Effector memory CD8-positive, alpha-beta T cell (primary cell): ENCODE results near the gene MMAA.

Experiments
- ATAC-seq: fragments of 150-1000 bp; cut with Tn5 transposase; replicated peaks from 2 replicates; pipeline ENCODE4 v1.10.0; 2021; ENCODE audit warnings: mild to moderate bottlenecking, moderate library complexity
- DNase-seq, 3 experiments: peaks; one replicate each; pipeline ENCODE4 v3.0.0; 2021
- H3K27ac Mint-ChIP-seq, 2 donors: one replicate each; pipeline ENCODE4 v1.8.0; 2022; ENCODE audit warnings: mild to moderate bottlenecking in 2 of 2, mixed read lengths in 2 of 2, moderate library complexity in 2 of 2
- H3K27me3 Mint-ChIP-seq, 2 donors: one replicate each; pipeline ENCODE4 v1.8.0; 2022; ENCODE audit warnings: mixed read lengths in 2 of 2
- H3K36me3 Mint-ChIP-seq: one replicate; pipeline ENCODE4 v1.8.0; 2022; ENCODE audit warnings: mild to moderate bottlenecking, moderate library complexity, mixed read lengths; ENCODE audit not compliant: insufficient read depth
- H3K4me1 Mint-ChIP-seq, 2 donors: one replicate each; pipeline ENCODE4 v1.8.0; 2022; ENCODE audit warnings: low read depth in 2 of 2, mixed read lengths in 2 of 2
- H3K4me3 Mint-ChIP-seq, 2 donors: one replicate each; pipeline ENCODE4 v1.8.0; 2022; ENCODE audit warnings: mild to moderate bottlenecking in 2 of 2, mixed read lengths in 2 of 2, moderate library complexity in 2 of 2
- H3K9me3 Mint-ChIP-seq, 2 donors: one replicate each; pipeline ENCODE4 v1.8.0; 2022; ENCODE audit warnings: mixed read lengths in 2 of 2

The MMAA gene

GRCh38 chr4:145698507-145698906, 79.3 kb downstream of the MMAA start:
- Mint-ChIP-seq H3K36me3 (no peaks in the 10 kb centered on the region), H3K4me1 (no peaks in the 10 kb centered on the region), H3K27me3 (peaks cover 21 to 36% of the 10 kb centered on the region in 2 donors), H3K4me3 (no peak overlapping the region), H3K27ac (no peak overlapping the region), H3K9me3 (no peaks in the 10 kb centered on the region)
- DNase-seq (no peak), ATAC-seq (no peak)

DNA sequence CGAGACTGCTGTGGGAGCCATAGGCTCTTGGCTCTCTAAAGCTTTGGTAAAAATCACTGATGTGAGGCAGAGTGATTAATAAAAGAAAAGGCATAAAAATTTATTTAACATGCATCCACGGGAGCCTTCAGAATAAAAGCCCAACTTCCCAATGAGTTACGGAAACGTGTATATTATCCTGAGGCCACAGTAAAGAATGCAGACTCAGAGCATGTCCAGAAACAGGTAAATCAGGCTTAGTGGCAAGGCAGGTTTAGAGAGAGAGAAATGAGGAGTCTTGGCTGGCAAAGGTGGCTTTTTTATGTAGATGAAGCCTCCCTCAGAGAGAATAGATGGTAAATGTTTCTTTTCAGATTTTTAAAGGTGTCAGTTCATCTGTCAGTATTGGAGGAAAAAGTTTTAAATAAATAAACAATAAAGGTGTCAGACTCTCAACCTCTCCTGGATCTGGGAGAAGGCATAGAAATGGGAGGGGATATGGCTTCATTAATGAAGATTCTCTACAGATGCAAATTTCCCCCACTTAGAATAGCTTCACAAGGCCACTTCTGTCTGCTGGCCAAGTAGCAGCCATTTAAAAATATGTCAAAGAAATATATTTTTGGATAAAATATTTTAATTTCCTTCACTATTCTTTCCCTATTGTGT, 84.8 kb downstream of the MMAA start:
- no peak overlapping the region for H3K27ac Mint-ChIP-seq
- no peak for DNase-seq
- no peaks in the 10 kb centered on the region for H3K36me3 Mint-ChIP-seq
- peaks cover 24 to 41% of the 10 kb centered on the region in 2 donors for H3K27me3 Mint-ChIP-seq
- peaks cover 0 to 6% of the 10 kb centered on the region in 2 donors for H3K9me3 Mint-ChIP-seq
- no peak overlapping the region for H3K4me3 Mint-ChIP-seq
- no peaks in the 10 kb centered on the region for H3K4me1 Mint-ChIP-seq
- ATAC-seq: no peak

DNA sequence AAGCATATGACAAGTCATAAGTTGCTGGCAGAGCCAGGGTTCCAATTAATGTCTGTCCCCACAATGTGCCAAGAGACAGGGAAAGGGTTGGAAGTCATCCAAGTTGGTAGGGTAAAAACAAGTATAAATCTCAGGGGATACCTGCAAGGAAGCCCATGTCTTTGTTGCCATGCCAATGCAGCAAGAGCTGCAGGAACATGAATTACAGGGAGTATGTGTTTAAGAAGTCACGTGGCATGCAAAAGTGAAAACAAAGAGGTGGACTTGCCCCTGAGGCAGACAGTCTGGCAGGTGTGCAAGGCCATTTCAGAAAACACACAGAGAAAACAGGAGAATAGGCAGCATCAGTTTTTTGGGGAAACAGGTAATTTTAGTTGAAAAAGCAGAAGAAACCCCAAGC, 90.2 kb downstream of the MMAA start:
- Mint-ChIP-seq H3K4me3 (no peak overlapping the region), H3K36me3 (no peaks in the 10 kb centered on the region), H3K27me3 (peaks cover 11 to 15% of the 10 kb centered on the region in 2 donors), H3K4me1 (no peaks in the 10 kb centered on the region), H3K9me3 (peaks cover 2 to 16% of the 10 kb centered on the region in 2 donors), H3K27ac (no peak overlapping the region)
- no peak for ATAC-seq
- no peak for DNase-seq
